Uterus (tissue), 2 donors: ENCODE measurements around the gene PGF.

ENCODE experiments used
- POLR2A ChIP-seq, 2 donors: fragments of 450-650 bp; IDR thresholded peaks; one replicate each; pipeline ENCODE4 v1.6.1; 2016; ENCODE audit warnings: antibody characterized with exemption in 2 of 2, mild to moderate bottlenecking in 1 of 2, moderate library complexity in 1 of 2
- TF ChIP-seq, protein P1 (sequence below), 4 experiments: fragments of 200-600 bp in 2 of 4; fragments of 450-650 bp in 2 of 4; sonication (generic) in 2 of 4; IDR thresholded peaks; one replicate each; pipeline ENCODE4 v1.5.1; 2016 to 2019; ENCODE audit warnings: antibody characterized with exemption in 4 of 4, mild to moderate bottlenecking in 2 of 4, moderate library complexity in 1 of 4

DNA sequence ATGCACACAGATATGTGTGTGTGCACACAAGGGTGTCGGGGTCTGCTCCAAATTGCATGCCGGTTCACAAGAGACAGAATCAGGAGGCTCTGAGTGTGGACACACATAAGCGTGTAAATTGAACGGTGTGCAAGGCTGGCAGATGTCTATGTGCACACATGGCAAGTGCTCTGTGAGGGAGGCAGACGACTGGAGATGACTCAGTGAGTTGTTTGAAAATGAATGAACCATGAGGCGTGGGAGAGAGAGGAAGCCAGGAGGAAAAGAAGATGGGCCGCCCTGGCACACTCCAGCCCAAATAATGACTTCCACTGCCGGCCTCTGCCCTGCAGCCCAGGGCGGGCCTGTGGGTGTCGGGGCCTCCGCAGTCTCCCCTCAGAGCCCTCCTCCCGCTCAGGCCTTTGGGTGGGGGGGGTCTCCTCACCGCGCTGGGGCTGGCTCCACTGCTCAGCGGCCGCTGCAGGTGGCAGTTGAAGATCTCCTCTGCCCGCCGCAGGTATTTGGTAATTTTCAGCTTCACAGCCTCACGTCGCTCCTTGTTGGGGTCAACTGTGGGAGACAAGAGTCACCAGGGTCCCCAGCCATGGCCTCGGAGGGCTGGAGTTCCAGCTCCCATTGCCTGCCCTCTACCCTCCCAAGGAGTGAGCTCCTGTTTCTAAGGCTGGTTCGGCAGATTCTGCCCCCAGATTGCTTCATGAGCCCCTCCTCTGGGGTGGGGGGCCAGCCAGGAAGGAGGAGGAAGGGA is 35.8 kb downstream of the PGF start:
- TF ChIP-seq, protein P1, sequence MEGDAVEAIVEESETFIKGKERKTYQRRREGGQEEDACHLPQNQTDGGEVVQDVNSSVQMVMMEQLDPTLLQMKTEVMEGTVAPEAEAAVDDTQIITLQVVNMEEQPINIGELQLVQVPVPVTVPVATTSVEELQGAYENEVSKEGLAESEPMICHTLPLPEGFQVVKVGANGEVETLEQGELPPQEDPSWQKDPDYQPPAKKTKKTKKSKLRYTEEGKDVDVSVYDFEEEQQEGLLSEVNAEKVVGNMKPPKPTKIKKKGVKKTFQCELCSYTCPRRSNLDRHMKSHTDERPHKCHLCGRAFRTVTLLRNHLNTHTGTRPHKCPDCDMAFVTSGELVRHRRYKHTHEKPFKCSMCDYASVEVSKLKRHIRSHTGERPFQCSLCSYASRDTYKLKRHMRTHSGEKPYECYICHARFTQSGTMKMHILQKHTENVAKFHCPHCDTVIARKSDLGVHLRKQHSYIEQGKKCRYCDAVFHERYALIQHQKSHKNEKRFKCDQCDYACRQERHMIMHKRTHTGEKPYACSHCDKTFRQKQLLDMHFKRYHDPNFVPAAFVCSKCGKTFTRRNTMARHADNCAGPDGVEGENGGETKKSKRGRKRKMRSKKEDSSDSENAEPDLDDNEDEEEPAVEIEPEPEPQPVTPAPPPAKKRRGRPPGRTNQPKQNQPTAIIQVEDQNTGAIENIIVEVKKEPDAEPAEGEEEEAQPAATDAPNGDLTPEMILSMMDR (IDR thresholded peaks at IDR 0.05), result no peak
- no peak for TF ChIP-seq POLR2A (IDR thresholded peaks at IDR 0.05)
